Suppressor macrophage treated with lipopolysaccharide for 1 hour (primary cell): ENCODE measurements around the gene MLN.

Experiments used
- DNase-seq, 3 donors: peaks; one replicate each; pipeline ENCODE4 v3.0.0-alpha.2; 2020 to 2022

Gene MLN

GRCh38 chr6:33788694-33789549, 14.9 kb downstream of the MLN start, which contains the start of gene LEMD2:
Gene LEMD2 (minus strand): TSS chr6:33789130. CDS start chr6:33789116, 14 bp downstream.
- DNase-seq = peak; percentile 94 to 98 (median 96)

GRCh38 chr6:33787954-33788693, 15.7 kb downstream of the MLN start:
- peak; percentile 89 to 93 (median 92) for DNase-seq

GRCh38 chr6:33787346-33787953, 16.4 kb downstream of the MLN start:
- DNase-seq = no peak

- DNase-seq = no peak
Measured at GRCh38 chr6:33786736-33787135, 17.1 kb downstream of the MLN start.

- DNase-seq = peak; percentile 14 to 33 (median 29)
Measured at GRCh38 chr6:33785778-33786177, 18.0 kb downstream of the MLN start.

GRCh38 chr6:33784787-33785186, 19.0 kb downstream of the MLN start:
- DNase-seq = no peak

- no peak for DNase-seq
Measured at GRCh38 chr6:33783781-33784520, 19.9 kb downstream of the MLN start.

- DNase-seq = no peak
Measured at GRCh38 chr6:33782561-33782960, 21.2 kb downstream of the MLN start.

GRCh38 chr6:33781131-33781975, 22.4 kb downstream of the MLN start:
- DNase-seq = no peak

- no peak for DNase-seq
Measured at GRCh38 chr6:33779895-33780294, 23.9 kb downstream of the MLN start.

- DNase-seq = no peak
Measured at GRCh38 chr6:33779290-33779689, 24.5 kb downstream of the MLN start.

GRCh38 chr6:33778444-33779121, 25.2 kb downstream of the MLN start:
- no peak for DNase-seq

- DNase-seq = no peak
Measured at GRCh38 chr6:33777398-33778388, 26.1 kb downstream of the MLN start.

- DNase-seq = no peak
Measured at GRCh38 chr6:33776764-33777163, 27.0 kb downstream of the MLN start.

GRCh38 chr6:33776186-33776585, 27.6 kb downstream of the MLN start:
- DNase-seq = no peak

GRCh38 chr6:33774774-33775173, 29.0 kb downstream of the MLN start:
- DNase-seq = no peak

- no peak for DNase-seq
Measured at GRCh38 chr6:33772902-33773472, 30.8 kb downstream of the MLN start.

- DNase-seq = no peak
Measured at GRCh38 chr6:33772082-33772830, 31.5 kb downstream of the MLN start.
